GM18498 (cell line): Measurements from ENCODE around the gene PTPRN2.
"Not testable (repeated sequence)": the region's sequence is repeated elsewhere in the genome, so short reads cannot be mapped to it uniquely, and the experiment has no call there.

Experiments used
- ATAC-seq: cut with Tn5 transposase; IDR thresholded peaks from one replicate; pipeline ENCODE4 v1.9.1; 2021; ENCODE audit warnings: mild to moderate bottlenecking, moderate library complexity; ENCODE audit not compliant: unreplicated experiment

PTPRN2 gene

DNA sequence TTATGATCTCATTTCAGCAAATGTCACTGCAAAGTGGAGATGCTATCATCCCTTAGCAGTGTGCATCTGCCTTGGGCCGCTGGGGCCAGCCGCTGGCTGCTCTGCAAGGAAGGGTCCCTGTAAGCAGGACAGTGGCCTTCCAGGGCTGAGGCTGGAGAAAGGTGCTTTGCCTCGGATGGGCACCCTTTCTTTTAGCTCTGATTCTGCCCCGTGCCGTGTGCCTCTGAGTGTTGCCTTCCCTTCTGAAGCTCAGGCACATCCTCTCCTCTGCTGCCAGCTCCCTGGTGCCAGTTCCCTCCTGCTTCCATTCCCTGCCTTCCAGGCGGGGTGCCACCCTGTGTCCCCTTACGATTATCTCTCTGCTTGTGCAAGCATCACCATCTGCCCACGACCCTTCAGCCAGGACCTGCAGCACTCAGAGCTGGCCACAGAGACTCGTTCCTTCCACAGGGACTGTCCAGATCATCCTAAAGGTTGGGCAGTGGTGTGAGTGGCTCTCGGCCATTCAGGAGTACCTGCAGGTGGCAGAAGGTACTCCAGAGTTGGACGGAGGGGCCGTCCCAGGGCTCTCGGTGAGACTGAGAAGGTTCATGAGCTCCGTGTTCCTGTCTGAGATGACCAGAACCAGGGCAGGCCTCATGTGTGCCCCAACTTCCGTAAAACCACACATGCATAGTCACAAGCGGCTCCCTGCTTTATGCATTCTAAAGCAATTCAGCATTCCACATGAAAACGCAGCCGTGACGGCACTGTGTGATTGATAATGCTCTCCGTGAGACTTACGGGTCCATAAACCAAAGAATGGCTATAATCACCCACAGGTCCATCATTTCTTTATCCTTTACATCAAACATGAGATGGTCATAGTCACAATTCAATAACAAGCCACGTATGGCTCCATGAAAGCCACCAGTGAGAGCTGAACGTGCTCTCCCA lies 879.4 kb downstream of the PTPRN2 start:
- no peak for ATAC-seq

GRCh38 chr7:157704365-157704764 lies 883.3 kb downstream of the PTPRN2 start:
- no peak for ATAC-seq

DNA sequence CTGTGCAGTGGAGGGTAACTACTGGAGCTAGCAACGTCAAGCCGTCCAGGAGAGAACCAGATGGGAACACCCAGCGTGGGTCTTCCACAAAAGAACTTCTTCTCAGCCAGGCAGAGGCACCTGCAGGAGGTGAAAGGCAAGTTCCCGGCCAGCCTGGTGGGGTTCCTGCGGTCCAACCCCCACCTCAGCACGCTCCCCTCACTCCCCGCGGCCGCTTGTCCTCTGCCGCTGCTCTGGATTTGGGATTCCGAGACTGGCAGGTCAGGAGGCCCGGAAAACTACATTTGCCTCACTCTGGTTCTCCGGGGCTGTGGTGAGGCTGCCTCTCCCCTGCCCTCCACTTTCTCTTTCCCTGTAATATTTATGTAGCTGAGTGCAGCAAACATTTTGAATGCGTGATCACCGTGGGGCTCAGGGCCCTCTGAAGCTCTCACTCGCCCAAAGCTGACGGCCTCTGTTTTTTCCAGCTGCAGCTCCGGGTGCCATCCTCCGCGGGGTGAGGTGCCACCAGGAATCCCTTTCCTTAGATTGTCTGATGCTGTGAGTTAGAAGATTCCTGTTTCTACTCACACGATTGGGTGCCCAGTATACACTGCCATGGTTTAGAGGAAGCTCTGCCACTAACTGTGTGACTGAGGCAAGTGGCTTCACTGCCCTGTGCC lies 884.0 kb downstream of the PTPRN2 start:
- no peak for ATAC-seq

DNA sequence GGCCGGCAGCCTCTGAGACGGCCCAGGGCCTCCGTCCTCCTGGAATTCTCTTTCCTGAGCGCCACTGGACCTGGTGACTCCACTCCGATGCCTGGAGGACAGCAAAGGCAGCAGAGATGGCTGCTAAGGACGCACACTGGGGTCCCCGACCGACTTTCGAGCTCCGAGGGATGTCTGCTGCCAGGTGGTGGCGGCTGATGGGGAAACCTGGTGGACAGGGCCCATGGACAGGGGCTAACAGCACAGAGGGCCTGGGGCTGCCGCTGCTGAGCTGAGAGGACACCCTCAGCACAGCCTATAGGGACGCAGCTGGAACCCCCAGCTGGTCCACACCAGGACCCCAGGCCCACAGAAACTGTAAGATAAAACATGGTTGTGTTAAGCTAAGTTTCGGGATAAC lies 884.5 kb downstream of the PTPRN2 start:
- no peak for ATAC-seq

DNA sequence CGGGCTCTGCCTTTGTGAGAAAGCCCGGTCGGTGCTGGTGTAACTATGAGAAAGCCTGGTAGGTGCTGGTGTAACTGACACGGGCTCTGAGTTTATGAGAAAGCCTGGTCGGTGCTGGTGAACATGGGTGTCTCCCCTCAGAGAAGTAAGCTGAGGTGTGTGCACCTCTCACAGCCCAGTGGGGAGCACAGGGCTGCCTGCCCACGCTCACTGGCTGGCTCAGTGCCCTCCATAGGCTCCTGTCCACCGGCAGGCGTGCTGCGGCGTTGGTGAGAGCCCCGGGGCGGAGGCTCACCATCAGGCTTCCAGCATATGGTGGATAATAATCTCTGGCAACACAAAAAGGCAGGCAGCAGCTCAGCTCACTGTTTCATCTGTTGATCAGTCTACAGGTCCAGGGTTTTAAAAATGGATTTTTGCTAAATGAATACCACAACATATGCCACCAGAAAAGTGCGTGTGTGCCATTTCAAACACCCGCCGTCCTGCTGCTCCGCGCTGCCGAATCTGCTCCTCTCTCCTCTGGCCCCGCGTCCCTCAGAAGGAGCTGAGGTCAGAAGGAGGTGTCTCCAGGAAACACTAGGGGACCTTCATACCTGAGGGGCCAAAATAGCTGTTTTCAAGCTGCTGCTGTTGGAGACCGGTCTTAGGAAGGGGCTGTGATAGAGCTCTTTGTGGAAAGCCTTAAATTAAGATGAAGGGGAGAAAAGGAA lies 885.2 kb downstream of the PTPRN2 start:
- ATAC-seq: no peak

DNA sequence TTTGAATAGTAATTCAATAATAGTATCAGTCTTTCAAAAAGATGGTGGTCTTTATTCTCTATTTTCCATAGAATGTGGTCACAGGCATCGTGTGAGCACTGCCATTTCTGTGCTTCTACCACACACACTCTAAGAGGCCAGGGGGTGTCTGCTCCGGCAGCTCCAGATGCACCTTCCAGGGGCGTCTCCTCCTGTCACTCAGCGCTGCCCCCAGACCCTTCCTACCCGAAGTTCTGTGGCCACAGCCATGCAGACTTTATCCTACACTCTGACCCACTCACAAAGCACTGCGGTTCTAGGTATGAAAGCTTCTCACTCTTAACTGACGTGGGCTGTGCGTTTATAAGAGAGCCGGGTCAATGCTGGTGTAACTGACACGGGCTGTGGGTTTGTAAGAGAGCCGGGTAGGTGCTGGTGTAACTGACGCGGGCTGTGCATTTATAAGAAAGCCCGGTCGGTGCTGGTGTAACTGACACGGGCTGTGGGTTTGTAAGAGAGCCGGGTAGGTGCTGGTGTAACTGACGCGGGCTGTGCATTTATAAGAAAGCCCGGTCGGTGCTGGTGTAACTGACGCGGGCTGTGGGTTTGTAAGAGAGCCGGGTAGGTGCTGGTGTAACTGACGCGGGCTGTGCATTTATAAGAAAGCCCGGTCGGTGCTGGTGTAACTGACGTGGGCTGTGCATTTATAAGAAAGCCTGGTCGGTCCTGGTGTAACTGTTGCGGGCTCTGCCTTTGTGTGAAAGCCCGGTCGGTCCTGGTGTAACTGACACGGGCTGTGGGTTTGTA lies 886.0 kb downstream of the PTPRN2 start:
- ATAC-seq: not testable (repeated sequence)

- ATAC-seq: no peak
Measured at GRCh38 chr7:157700231-157701005, 887.2 kb downstream of the PTPRN2 start.

- no peak for ATAC-seq
Measured at GRCh38 chr7:157699357-157700013, 888.1 kb downstream of the PTPRN2 start.

- ATAC-seq: not testable (repeated sequence)
Measured at GRCh38 chr7:157697287-157697686, 890.3 kb downstream of the PTPRN2 start.

GRCh38 chr7:157695609-157696008 lies 892.0 kb downstream of the PTPRN2 start:
- ATAC-seq: not testable (repeated sequence)

- no peak for ATAC-seq
Measured at GRCh38 chr7:157694376-157694665, 893.3 kb downstream of the PTPRN2 start.

GRCh38 chr7:157693521-157694375 lies 893.9 kb downstream of the PTPRN2 start:
- no peak for ATAC-seq

DNA sequence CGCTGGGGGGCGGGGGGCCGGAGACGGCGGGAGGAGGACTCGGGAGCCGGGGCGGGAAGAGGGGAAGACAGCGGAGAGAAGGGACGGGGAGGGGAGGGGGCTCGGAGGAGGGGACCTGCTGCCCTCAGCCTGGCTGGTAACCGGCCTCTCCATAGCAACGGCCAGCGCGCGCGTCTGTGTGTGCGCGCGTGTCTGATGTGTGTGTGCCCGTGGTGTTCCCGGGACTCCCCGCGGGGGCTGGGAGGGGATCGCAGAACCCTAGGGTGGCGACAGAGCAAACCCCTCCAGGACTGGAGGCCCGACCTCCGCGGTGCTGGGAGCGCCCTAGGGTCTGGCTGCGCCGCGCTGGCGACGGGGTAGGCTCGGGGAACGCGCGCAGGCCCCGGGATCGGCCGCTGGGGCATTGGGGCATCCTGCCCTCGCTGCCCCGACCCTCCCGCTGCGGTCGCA lies 894.5 kb downstream of the PTPRN2 start:
- no peak for ATAC-seq

GRCh38 chr7:157692460-157693011 lies 895.1 kb downstream of the PTPRN2 start:
- ATAC-seq: no peak

GRCh38 chr7:157691586-157692459 lies 895.8 kb downstream of the PTPRN2 start:
- no peak for ATAC-seq

GRCh38 chr7:157690833-157691585 lies 896.6 kb downstream of the PTPRN2 start:
- ATAC-seq: no peak
